Suppressor macrophage treated with lipopolysaccharide for 1 hour (primary cell): ENCODE measurements around the gene ABHD4.
A peak's percentile ranks its signal among the peaks of the same experiment; 100 is the strongest.
"Not testable (repeated sequence)": the region's sequence is repeated elsewhere in the genome, so short reads cannot be mapped to it uniquely, and the experiment has no call there.

Experiments used
- DNase-seq, 3 donors: peaks; one replicate each; pipeline ENCODE4 v3.0.0-alpha.2; 2020 to 2022

ABHD4 gene

GRCh38 chr14:22630066-22630465 lies 32.0 kb downstream of the ABHD4 start:
- DNase-seq, result no peak

DNA sequence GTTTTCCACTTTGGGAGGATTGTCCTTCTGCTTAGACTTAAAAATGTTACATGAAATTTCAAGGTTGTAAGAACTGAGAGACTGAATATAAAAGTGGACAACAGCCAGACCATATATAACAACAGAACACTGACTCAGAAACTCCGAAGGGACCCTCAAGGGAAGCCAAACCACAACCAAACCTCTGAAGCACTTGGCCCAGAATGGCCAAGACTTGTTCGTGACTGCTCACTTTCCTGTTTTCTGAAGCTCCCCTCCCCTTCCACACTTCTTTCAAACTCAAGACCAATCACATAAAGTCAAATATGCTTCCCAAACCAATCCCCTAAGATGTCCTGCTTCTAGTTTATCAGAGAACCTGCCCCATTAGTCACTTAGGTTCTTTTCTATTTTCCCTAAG lies 32.4 kb downstream of the ABHD4 start:
- no peak for DNase-seq

GRCh38 chr14:22634233-22634900 lies 36.3 kb downstream of the ABHD4 start:
- DNase-seq, result peak; percentile 55 to 76 (median 61)

DNA sequence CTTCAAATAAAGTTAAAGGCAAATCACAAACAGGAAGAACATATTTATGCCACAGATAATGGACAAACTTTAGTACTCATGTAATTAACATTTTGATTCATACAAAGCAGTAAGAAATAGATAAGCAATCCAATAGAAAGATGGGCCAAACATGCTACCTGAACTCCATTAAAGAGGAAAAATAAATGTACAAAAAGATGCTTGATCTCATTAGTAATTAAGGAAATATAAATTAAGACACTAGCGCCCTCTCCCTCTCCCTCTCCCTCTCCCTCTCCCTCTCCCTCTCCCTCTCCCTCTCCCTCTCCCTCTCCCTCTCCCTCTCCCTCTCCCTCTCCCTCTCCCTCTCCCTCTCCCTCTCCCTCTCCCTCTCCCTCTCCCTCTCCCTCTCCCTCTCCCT lies 37.9 kb downstream of the ABHD4 start:
- DNase-seq, result not testable (repeated sequence)

- no peak for DNase-seq
Measured at GRCh38 chr14:22640192-22640591, 42.1 kb downstream of the ABHD4 start.

- no peak for DNase-seq
Measured at GRCh38 chr14:22641846-22642245, 43.7 kb downstream of the ABHD4 start.

- DNase-seq, result no peak
Measured at GRCh38 chr14:22644305-22644635, 46.2 kb downstream of the ABHD4 start, which contains the start of gene OR6J1. TSS of gene OR6J1 (minus strand) at chr14:22644352. CDS start at chr14:22634811, 9,541 bp downstream.

DNA sequence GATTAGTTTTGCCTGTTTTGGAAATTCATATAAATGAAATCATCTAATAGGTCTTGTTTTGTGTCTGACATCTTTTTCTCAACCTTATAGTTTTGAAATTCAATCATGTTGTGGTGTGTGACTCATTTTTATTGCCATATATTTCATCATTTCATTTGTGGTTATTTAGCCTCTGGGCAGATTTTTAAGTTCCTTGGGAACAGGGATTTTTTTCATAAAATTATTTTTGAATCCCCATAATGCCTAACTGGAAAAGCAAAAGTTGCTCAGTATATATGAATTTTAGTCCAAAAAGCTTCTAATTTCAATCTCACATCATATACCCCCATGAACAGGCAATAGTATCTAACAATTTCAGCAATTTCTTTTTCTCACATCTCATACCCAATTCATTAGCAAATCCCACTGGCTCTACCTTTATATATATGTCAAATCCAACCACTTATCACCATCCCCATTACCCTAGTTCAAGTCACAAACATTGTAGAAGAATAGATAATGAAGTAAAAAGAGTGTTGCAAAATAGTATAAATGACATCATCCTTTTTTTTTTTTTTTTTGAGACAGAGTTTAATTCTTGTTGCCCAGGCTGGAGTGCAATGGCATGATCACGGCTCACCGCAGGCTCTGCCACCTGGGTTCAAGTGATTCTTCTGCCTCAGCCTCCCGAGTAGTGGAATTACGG lies 48.6 kb downstream of the ABHD4 start:
- DNase-seq, result peak; percentile 37 to 81 (median 81)

DNA sequence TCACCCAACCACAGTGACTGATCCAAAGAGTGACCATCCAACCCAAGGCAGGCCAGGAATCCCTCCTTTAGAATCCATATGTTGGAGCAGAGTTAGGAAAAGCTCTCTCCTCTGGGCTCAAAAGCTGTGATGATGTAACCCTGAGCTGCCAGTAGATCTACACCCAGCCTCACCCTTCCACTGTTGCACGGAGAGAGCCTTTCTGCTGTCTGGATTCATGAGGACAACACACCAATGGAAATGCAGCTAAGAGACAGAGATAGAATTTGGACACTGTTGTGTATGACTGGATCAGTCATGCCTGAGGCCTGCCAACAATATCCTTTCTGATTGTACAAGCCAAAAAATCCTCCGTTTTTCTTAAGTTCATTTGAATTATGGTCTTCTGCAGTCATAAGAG lies 50.4 kb downstream of the ABHD4 start:
- no peak for DNase-seq

GRCh38 chr14:22650046-22650739 lies 52.1 kb downstream of the ABHD4 start:
- DNase-seq, result no peak

GRCh38 chr14:22650960-22651521 lies 52.9 kb downstream of the ABHD4 start:
- no peak for DNase-seq

DNA sequence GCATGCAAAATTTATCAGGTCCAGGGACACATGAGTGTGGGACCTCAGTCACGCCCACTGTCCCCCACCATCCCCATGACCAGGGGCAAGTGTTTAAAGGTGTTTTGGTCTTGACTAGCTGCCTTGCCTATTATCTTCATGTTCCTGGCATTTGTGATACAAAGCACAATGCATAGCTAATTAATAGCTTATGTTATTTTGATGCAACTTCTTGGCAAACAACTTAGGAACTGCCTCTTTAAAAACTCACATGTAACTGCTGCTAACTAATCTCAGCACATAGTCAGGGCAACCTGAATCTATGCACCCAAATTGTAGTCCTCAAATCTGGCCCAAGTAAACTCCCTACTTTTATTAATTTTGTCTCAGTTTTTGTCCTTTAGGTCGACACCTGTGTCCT lies 53.5 kb downstream of the ABHD4 start:
- no peak for DNase-seq

- peak; percentile 72 to 78 (median 76) for DNase-seq
Measured at GRCh38 chr14:22653012-22653621, 55.0 kb downstream of the ABHD4 start.

DNA sequence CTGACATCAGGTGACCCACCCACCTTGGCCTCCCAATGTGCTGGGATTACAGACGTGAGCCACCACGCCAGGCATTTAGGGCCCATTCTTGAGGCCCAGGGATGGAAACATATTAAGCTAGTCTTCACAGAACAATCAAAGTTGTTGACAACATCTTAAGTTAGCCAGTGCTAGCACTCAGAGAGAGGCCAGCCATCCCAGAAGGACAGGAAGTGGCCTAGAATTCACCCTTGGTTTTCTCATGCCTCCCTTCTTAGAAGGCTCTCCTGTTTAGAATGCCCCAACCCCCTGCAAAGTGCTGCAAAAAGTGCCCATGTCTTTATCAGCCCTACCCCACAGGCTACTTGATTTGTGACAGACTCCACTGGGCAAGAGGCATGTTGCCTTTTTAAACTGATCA lies 58.1 kb downstream of the ABHD4 start:
- DNase-seq, result no peak

DNA sequence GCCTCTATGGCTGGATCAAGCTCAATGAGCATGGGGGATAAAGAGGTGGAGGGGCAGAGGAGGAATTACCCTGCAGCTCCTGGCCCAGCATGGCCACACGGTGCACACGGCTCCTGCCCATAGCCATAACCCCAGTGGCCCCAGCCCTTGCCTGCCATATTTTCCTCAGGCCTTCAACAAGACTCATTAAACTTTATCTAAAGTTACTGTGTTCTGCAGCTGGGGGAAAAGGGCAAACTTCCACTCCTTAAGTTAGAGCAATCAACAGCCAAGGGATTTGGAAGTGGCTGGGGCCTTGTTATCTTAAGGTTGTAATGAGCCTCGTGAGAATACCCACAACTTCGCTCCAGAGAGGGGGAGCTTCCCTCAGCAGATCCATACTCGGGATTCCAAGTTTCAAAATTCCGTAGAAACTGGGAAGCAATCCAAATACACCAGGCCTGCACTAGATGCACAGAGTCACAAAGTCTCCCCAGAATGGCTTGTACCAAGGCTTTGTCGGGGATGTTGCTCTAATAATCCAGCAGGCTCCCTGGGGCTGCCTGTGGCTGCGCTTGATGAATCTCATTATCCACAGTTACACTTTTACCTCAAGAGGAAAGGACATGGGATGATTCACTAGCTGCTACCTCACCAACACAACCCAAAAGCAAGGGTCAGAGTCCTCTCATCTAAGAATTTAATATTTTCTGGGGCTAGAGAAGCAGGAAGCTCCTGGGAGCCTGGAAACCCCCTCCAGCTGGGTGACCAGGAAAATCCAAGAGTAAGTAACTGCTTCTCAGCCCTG lies 59.0 kb downstream of the ABHD4 start:
- DNase-seq, result peak; percentile 47 to 68 (median 53)

DNA sequence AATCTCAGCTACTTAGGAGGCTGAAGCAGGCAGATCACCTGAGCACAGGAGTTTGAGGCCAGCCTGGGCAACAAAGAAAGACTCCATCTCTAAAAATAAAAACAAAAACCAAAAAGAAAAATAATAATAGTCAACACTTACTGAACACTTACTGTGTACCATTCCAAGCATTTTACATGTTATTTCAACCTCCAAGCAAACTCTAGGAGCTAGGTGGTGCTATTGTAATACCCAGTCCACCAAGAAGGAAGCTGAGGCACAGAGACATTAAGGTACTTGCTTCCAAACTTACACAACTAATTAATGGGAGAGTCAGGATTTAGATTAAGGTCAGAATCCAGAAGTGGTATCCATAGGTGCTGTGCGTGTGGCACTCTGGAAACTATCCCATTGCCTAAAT lies 59.8 kb downstream of the ABHD4 start:
- peak; percentile 47 to 67 (median 64) for DNase-seq

GRCh38 chr14:22658946-22659345 lies 60.8 kb downstream of the ABHD4 start:
- DNase-seq, result peak in 1 of 3 donors; percentile 16

DNA sequence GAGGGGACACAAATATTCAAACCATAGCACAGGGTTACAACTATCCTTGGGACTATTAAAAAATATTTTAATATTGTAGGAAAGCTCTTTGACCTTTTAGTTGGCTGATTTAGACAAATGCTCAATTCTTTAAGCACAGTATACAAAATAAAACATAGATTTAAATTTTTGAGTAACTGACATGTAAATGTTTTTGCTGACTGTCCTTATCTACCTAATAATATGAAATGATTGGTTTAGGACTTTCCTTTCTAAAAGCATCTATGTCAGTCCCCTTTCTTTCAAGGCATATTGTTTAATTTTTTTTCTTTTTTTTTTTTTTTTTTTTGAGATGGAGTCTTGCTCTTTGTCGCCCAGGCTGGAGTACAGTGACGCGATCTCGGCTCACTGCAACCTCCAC lies 62.6 kb downstream of the ABHD4 start:
- DNase-seq, result no peak
